ENCODE measurements around the gene C17orf67.
A peak's percentile ranks its signal among the peaks of the same experiment; 100 is the strongest.

DNA sequence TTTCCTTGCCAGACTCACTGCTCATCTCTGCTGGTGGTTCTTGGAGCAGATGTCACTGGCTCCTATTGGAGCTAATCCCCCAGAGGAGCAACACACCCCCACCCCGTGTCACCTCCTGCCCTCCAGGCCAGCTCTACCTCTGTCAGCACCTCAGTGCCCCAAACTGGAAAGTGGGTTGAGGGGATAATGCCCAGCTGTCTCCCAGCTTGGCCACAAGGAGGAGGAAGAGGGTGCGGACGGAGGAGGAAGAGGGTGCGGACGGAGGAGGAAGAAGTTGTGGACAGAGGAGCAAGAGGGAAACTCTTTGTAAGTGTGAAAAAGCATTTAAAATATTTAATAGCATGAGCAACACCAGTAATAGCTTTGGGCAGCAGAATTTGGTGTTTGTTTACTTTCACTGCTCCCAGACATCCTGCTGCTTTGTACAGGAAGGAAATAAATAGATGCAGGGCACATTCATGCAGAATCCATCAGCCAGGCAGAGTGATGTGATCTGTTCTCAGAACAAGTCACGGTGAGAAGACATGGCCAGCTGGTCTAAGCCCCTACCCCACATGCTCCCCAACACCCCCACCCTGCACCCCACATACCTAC, 82.5 kb downstream of the C17orf67 start:
- TF ChIP-seq POLR2AphosphoS5 (IDR thresholded peaks at IDR 0.05) (no peak), POLR2A (IDR thresholded peaks at IDR 0.05) (no peak)
- TF ChIP-seq, protein P1, sequence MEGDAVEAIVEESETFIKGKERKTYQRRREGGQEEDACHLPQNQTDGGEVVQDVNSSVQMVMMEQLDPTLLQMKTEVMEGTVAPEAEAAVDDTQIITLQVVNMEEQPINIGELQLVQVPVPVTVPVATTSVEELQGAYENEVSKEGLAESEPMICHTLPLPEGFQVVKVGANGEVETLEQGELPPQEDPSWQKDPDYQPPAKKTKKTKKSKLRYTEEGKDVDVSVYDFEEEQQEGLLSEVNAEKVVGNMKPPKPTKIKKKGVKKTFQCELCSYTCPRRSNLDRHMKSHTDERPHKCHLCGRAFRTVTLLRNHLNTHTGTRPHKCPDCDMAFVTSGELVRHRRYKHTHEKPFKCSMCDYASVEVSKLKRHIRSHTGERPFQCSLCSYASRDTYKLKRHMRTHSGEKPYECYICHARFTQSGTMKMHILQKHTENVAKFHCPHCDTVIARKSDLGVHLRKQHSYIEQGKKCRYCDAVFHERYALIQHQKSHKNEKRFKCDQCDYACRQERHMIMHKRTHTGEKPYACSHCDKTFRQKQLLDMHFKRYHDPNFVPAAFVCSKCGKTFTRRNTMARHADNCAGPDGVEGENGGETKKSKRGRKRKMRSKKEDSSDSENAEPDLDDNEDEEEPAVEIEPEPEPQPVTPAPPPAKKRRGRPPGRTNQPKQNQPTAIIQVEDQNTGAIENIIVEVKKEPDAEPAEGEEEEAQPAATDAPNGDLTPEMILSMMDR (IDR thresholded peaks at IDR 0.05): peak in 3 of 6 experiments; percentile 13 to 33 (median 16)
